Peyer's patch (tissue), 4 donors: ENCODE measurements around the gene SCNN1B.

Experiments used
- CTCF ChIP-seq, 6 experiments: fragments of 450-650 bp in 4 of 6; fragments of 200-600 bp in 2 of 6; sonication (generic) in 1 of 6; IDR thresholded peaks; one replicate each; pipeline ENCODE4 v1.5.1; 2017 to 2019; ENCODE audit warnings: antibody characterized with exemption in 6 of 6, mild to moderate bottlenecking in 3 of 6, moderate library complexity in 1 of 6
- POLR2A ChIP-seq, 2 donors: fragments of 450-650 bp; IDR thresholded peaks; one replicate each; pipeline ENCODE4 v1.5.1; 2017; ENCODE audit warnings: antibody characterized with exemption in 2 of 2, mild to moderate bottlenecking in 2 of 2, moderate library complexity in 2 of 2

GRCh38 chr16:23316634-23317265, 14.6 kb downstream of the SCNN1B start:
- TF ChIP-seq CTCF (IDR thresholded peaks at IDR 0.05) (no peak), POLR2A (IDR thresholded peaks at IDR 0.05) (no peak)
